Bronchial epithelial cell (primary cell): ENCODE results near the gene ACTRT3. TPM values are rescaled to one million over a fixed set of nuclear protein-coding genes. Genes with fewer than 3 reads are reported as not detected.
A peak's percentile ranks its signal among the peaks of the same experiment; 100 is the strongest.

ENCODE experiments used
- DNase-seq: peaks from one replicate; pipeline ENCODE4 v3.0.0-alpha.2; 2010; ENCODE audit warnings: low read depth
- FAIRE-seq: peaks from 2 replicates; lab custom pipeline; 2011; peaks lifted over from hg19 to GRCh38; lab: Jason Lieb, UNC
- H3K27me3 ChIP-seq: 2 replicates; pipeline ENCODE4 v1.5.1; 2011; ENCODE audit warnings: low read length; ENCODE audit not compliant: control insufficient read depth, insufficient read depth
- H3K36me3 ChIP-seq: 2 replicates; pipeline ENCODE4 v1.5.1; 2011; ENCODE audit warnings: low read length; ENCODE audit not compliant: control insufficient read depth, insufficient read depth
- H3K4me3 ChIP-seq: 2 replicates; pipeline ENCODE4 v1.5.1; 2011; ENCODE audit warnings: mild to moderate bottlenecking, low read depth, low read length, control low read depth
- CTCF ChIP-seq: IDR thresholded peaks from 2 replicates; pipeline ENCODE4 v1.5.1; 2011; ENCODE audit warnings: mild to moderate bottlenecking, moderate library complexity, low read length, control low read depth, inconsistent platforms; ENCODE audit not compliant: insufficient read depth, severe bottlenecking
- total RNA-seq: library from RNA; depleted of rRNA; stranded (reverse); fragments of >200 nt; gene quantifications from 2 replicates; pipeline ENCODE4 v1.2.1, GENCODE V29; 2014

The ACTRT3 gene
- total RNA-seq, result 0.64 and 1.1 TPM in 2 replicates

- DNase-seq, result peak; percentile 61
- no peak for FAIRE-seq
- no peaks in the 10 kb centered on the region for H3K27me3 ChIP-seq
- H3K36me3 ChIP-seq, result peaks cover 2% of the 10 kb centered on the region
- TF ChIP-seq CTCF, result peak; percentile 17
- H3K4me3 ChIP-seq, result peak within 1 kb of the TSS; percentile 75
These were observed at the start of gene ACTRT3 for GRCh38 chr3:169769287-169770181. Gene ACTRT3, minus strand, starts transcription at chr3:169769561. Its CDS starts 41 bp downstream, at chr3:169769520.

- DNase-seq, result peak; percentile 27
- no peak for FAIRE-seq
- no peaks in the 10 kb centered on the region for H3K27me3 ChIP-seq
- TF ChIP-seq CTCF, result no peak
- H3K4me3 ChIP-seq, result no peak overlapping the region
- H3K36me3 ChIP-seq, result no peaks in the 10 kb centered on the region
These were observed 49.0 kb upstream of the ACTRT3 start for GRCh38 chr3:169818316-169818715.

- TF ChIP-seq CTCF, result no peak
- no peak overlapping the region for H3K4me3 ChIP-seq
- FAIRE-seq, result no peak
- H3K27me3 ChIP-seq, result no peaks in the 10 kb centered on the region
- DNase-seq, result no peak
- no peaks in the 10 kb centered on the region for H3K36me3 ChIP-seq
These were observed 46.3 kb upstream of the ACTRT3 start for GRCh38 chr3:169815590-169816150.

GRCh38 chr3:169813757-169814517 lies 44.6 kb upstream of the ACTRT3 start:
- no peak for DNase-seq
- no peak overlapping the region for H3K4me3 ChIP-seq
- TF ChIP-seq CTCF, result peak; percentile 24

GRCh38 chr3:169813278-169813677 lies 43.9 kb upstream of the ACTRT3 start:
- no peak for FAIRE-seq
- TF ChIP-seq CTCF, result no peak
- no peak for DNase-seq
- Histone ChIP-seq H3K4me3 (no peak overlapping the region), H3K27me3 (no peaks in the 10 kb centered on the region), H3K36me3 (no peaks in the 10 kb centered on the region)

More at GRCh38 chr3:169813757-169814517, 44.6 kb upstream of the ACTRT3 start:
- Histone ChIP-seq H3K36me3 (no peaks in the 10 kb centered on the region), H3K27me3 (no peaks in the 10 kb centered on the region)
- FAIRE-seq, result no peak
